ENCODE results near the gene SELENOH.
A peak's percentile ranks its signal among the peaks of the same experiment; 100 is the strongest.
"Not testable (repeated sequence)": the region's sequence is repeated elsewhere in the genome, so short reads cannot be mapped to it uniquely, and the experiment has no call there.

Gene SELENOH
- 5.6 reads per million, percentile 22 among the genes with 10 or more reads in this experiment for total RNA-seq

GRCh38 chr11:57741132-57742086 lies at the start of gene SELENOH:
TSS of gene SELENOH (plus strand) at chr11:57741491. CDS start at chr11:57741596, 105 bp downstream.
- DNase-seq: peak; percentile 86

GRCh38 chr11:57698843-57699365 lies 42.4 kb upstream of the SELENOH start:
- no peak for DNase-seq

- DNase-seq: no peak
Measured at GRCh38 chr11:57699813-57700212, 41.5 kb upstream of the SELENOH start.

- DNase-seq: no peak
Measured at GRCh38 chr11:57700425-57700824, 40.9 kb upstream of the SELENOH start.

GRCh38 chr11:57703341-57703740 lies 38.0 kb upstream of the SELENOH start:
- DNase-seq: no peak

GRCh38 chr11:57704932-57705331 lies 36.4 kb upstream of the SELENOH start:
- no peak for DNase-seq

- not testable (repeated sequence) for DNase-seq
Measured at GRCh38 chr11:57705432-57705831, 35.9 kb upstream of the SELENOH start.

GRCh38 chr11:57709802-57710367 lies 31.4 kb upstream of the SELENOH start:
- no peak for DNase-seq

- peak; percentile 69 for DNase-seq
Measured at GRCh38 chr11:57711414-57712255, 29.7 kb upstream of the SELENOH start, which contains the start of gene MED19. TSS of gene MED19 (minus strand) at chr11:57712215. CDS start at chr11:57712179, 36 bp downstream.

GRCh38 chr11:57712256-57713150 lies 28.8 kb upstream of the SELENOH start, which contains the start of gene TMX2:
TSS of gene TMX2 (plus strand) at chr11:57712593. CDS start at chr11:57712619, 26 bp downstream.
- DNase-seq: peak; percentile 87

GRCh38 chr11:57713835-57714234 lies 27.5 kb upstream of the SELENOH start:
- no peak for DNase-seq

GRCh38 chr11:57716726-57717125 lies 24.6 kb upstream of the SELENOH start:
- DNase-seq: not testable (repeated sequence)

GRCh38 chr11:57727185-57727584 lies 14.1 kb upstream of the SELENOH start:
- DNase-seq: no peak

GRCh38 chr11:57728829-57729228 lies 12.5 kb upstream of the SELENOH start:
- DNase-seq: no peak

- DNase-seq: no peak
Measured at GRCh38 chr11:57729479-57729878, 11.8 kb upstream of the SELENOH start.

GRCh38 chr11:57732661-57733060 lies 8.6 kb upstream of the SELENOH start:
- DNase-seq: no peak

GRCh38 chr11:57735619-57736298 lies 5.5 kb upstream of the SELENOH start:
- DNase-seq: no peak

GRCh38 chr11:57742087-57742452 lies 779 bp downstream of the SELENOH start:
- no peak for DNase-seq

GRCh38 chr11:57744357-57744756 lies 3.1 kb downstream of the SELENOH start:
- DNase-seq: no peak

GRCh38 chr11:57745206-57745605 lies 3.9 kb downstream of the SELENOH start:
- DNase-seq: no peak

- no peak for DNase-seq
Measured at GRCh38 chr11:57746920-57747319, 5.6 kb downstream of the SELENOH start.

All from effector CD4-positive, alpha-beta T cell (primary cell).